ENCODE measurements around the gene GMDS.

The GMDS gene

DNA sequence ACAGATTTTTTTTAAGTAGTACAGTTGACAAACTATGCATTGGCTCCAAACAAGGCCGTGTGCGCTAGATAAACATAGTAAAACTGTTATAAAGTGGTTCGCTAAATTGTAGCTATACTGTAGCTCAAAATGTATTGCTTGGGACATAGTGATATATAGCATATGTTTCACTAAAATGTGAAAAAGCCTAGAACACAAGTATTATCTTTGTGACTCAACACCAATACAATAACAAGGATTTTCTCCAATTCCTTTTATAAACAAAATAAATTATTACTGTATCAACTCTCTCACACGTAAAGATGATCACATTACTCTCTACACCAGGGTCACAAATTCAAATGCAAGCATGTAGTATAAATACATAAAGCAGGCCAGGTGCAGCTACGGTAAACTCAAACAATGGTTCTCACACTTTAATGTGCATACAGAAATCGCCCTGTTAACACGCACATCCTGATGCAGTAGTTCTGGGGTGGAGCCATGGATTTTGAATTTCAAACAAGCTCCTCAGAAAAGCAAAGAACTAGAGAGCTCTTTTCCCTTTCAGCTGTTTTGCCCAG is 214.6 kb downstream of the GMDS start:
- no peak for DNase-seq

DNA sequence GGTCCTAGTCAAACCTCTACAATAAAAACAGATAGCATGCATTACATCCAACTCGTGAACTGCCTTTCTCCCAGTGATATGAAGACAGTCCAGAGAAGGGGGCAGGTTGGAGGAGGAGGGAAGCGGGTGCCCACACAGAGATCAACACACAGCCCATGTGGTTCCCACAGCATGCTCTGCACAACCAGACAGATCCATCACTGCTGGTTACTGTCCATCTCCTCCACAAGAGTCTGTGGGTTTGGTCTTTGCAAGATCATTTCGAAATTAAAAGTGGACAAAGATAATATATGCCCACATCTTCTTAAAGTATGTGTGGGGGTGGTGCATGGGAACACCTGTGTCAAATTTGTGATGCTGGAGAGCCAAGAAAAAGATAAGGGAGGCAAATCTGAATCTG is 215.5 kb downstream of the GMDS start:
- DNase-seq: no peak

DNA sequence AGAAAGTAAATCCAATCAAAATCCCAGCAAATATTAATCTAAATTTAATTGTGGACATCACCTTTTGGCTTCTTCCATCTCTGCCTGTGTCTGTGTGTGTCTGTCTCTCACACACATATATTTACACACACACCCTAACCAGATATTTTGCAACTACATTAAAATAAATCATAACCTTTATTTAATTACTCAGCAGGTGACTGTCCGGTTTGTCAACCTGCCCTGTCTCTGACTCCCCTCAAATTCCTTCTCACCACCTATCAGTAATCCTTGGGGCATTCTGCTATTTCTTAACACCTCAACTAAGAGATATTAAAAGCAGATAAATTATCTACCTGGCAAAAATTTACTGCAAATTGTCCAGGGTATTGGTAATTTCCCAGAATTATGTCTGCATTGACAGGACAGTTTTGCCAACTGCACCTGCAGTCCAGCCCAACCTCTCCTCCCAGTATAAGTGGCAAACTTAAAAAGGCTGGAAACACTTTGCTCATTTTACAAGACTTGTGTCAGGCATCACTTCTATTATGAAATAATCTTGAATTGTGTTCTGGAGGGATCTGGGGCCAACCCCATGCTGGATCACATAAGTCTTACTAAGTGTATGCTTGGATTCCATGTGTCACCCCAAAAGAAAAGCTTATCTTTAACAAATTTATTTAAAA is 216.1 kb downstream of the GMDS start:
- DNase-seq: no peak

DNA sequence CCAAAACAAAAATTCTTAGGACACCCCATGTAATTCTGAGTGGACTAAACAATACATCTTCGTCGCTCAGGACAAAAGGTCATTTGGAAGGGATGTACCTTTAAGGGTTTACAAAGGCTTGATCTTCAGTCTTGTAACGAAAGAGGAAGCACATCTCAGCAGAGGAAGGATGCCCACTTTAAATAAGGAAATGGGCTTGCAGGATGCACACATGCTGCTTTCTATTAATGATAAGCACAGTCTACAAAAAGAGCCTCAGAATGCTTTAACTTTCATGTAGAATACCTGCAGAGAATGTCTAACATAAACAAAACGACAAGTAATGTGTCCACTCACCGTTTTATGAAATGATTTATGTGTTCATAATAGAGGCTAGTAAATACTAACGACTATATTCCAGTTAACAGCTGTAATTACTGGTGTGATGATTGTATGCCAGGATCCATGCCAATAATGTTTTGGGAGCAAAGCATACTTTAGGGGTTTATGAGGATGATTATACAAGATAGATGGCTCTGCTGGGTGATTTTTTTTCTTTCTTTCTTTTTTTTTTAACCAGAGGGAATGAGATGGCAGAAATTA is 216.9 kb downstream of the GMDS start:
- DNase-seq: no peak

DNA sequence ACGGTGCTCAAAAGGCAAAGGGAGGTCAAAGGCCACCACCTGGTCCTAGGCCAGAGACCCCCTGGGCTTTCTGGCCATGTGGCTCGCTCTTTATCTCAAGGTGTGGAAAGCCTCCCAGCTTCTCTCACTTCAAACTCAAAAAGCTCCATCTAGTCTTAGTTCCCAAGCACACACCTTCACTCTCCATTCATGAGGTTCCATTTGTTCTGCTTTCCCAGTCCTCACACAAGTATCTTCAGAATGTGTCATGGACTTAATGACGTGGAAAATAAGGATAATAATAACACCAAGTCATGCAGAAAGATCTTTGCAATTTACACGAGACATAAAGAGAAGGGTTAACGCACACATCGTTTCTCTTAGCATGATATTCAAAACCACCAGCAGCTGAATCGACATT is 219.3 kb downstream of the GMDS start:
- DNase-seq: peak; percentile 43

DNA sequence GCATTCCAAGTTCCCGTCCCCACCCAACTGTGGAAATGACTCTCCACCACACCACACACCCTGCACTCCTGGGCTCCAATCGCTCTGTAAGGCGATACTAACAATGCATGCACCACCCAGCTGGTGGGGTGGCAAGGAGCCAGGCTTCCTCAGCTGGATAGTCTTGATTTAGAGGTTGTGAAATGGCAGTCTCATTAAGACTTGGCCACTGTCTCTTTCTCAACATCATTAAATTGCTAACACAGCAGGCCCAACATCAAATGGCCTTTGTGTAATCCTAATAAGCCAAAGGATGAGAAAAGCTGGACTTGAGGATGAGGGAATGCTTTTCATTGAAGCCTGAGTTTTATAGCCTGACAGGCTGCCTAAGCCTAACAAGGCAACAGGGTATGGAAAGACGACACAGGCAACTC is 223.7 kb downstream of the GMDS start:
- DNase-seq: peak; percentile 90

DNA sequence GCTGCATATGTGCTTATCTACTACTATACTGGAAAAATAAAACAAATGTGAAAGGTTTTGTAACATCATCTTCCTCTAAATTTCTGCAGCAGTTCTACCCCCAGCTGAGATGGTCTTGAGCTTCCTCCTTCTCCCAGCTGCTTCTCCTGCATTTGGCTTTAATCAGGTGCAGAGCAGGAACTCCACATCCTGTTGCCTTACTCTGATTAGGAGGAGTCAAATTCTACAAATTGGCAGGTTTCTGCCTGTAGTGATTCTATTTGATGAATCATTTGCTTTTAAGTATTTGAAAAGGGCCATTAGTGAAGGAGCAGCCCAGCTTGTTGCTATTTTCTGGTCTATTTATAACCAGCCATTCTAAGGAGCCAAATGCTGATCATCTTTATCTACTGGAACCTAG is 224.5 kb downstream of the GMDS start:
- peak; percentile 72 for DNase-seq

DNA sequence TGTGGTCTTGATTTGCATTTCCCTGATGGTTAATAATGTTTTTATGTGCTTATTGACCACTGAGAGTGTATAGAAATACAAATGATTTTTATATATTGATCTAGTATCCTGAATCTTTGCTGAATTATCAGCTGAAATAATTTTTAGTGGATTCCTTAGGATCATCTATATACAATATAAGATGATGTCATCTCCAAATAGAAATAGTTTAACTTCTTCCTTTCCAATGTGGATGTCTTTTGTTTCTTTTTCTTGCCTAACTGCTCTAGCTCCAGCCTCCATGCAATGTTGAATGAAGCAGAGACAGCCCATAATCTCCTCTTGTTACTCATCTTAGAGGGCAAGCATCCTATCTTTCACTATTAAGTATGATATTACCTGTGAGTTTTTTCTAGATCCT is 226.4 kb downstream of the GMDS start:
- DNase-seq: no peak

DNA sequence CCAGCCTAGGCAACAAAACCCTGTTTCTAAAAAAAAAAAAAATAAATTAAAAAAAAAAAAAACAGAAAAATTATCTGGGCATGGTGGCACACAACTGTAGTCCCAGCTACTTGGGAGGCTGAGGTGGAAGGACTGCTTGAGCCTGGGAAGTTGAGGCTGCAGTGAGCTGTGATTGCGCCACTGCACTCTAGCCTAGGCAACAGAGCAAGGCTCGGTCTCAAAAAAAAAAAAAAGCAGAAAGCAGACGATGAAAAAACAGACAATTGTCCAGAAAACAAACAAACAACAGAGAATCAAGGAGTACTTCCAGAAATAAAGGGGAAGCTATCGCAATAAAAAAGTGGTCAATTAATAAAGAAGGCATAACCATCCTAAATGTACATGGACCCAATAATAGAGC is 229.4 kb downstream of the GMDS start:
- DNase-seq: no peak

DNA sequence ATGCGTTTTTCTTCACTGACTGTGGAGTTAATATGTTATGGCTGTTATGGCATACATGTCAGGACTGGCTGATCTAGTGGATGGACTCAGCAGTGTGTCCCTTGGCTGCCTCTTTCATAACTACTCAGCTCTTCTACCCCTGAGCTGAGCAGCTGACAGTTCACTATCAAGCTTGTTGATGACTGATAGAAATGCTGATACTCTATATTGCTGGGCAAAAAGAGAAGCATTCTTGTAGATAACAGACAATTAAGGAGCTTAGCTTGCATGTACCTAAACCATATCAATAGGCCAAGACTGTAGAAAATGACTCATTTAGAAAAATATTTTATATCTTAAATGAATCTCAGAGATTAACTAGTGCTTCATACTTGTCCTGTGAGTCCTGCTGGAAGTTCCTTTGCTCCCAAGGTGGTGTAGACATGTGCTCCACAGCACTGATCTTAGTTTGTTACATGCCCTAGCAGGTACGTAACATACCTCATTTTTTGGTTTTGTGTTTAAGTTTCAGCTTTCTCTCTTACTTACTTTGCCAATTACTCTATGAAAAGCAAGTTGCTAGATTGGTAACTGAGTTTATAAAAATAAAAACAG is 236.9 kb downstream of the GMDS start:
- no peak for DNase-seq

DNA sequence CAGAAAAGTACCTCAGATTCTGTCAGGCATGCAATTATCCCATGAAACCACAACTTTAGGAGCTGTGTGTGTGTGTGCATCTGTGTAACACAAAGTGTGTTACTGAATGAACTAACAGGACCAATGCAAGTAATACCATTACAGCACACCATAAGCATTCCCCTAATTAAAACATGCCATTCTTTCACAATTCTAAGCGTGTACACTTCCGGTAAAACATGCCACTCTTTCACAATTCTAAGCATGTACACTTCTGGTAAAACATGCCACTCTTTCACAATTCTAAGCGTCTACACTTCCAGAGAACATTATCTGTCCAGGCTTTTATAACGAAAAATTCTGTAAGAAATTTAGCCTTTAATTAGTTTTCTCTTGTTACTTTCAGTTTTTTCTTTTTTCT is 238.2 kb downstream of the GMDS start:
- DNase-seq: no peak

DNA sequence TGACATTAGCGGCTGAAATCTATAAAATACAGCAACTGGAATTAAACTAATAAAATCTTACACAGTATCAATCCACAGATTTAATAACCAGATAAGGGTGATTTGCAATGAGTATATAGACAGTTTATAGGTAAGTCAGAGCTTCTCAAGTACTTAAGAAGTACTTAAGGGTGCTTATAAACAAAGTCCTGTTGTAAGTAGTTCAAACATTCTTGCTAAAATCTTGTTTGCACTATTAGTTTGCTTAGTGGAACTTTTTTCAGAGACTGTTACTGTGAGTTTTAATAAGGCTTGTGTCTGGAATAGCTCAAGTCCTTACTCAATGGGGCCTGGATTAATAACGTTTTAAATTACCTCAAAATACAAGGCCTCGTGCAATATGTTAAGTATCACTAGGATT is 240.5 kb downstream of the GMDS start:
- no peak for DNase-seq

DNA sequence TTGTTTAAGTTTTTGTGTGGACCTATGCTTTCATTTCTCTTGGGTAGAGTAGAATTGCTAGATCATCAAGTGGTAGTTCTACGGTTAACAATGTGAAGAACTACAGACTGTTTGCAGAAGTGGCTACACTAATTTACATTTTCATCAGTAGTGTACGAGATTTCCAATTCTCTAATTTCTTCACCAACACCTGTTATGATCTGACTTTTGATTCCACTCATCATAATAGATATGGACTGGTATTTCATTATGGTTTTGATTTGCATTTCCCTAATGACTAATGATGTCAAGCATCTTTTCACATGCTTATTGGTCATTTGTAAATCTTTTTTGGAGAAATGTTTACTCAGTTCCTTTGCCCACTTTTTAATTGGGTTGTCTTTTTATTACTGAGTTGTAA is 244.4 kb downstream of the GMDS start:
- DNase-seq: no peak

DNA sequence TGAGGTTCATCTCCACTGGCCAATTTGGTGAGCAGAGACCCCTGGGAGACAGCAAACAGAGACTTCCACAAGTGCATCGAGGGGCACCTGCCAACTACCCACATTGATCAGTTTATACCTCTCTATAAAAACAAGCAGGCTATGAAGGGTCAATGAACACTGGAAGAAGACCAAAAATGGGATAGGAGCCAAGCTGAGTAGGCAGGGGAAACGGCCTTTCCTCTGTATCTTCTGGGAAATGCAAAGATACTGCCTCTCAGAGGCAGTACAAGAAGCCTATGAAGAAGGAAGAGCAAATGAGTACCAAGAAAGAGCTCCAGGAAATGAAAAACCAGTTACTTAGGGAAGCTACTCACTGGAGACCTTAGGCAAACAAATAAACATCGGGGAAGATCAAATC is 247.7 kb downstream of the GMDS start:
- DNase-seq: no peak

DNA sequence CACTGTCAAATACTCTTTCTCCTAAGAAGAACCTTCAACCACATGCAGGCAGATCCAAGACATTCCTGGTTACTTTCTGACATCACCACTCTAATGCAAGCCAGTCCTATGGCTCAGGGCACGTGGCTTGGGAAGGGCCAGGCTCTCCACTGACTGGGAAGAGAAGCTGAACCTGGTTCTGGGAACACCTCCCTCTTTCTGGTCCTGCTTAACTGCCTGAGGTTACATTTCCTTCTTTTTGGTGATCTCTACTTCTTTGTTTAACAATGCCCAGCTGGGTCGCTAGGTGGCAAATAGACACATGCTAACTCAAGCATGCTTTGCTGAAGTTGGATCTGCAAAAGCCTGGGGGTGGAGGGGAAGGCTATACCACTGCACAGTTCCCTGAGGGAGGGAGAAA is 249.8 kb downstream of the GMDS start:
- DNase-seq: no peak

DNA sequence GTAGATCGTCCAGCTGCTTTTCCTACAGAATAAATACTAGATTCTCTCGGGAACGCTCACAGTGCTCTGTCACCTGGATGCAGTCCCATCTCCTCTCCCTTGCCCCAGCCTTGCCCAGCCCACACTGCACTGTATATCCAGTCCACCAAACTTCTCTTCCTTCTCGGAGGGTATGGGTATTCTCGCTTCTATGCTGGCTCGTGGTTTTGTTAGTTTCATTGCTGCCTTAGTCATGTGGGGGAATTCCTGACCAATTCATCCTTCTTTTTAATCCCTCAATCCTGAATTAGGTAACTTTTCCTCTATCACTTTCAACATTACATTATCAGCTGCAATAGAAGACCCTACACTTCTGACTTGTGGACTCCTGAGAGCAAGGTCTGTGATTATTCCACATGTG is 252.4 kb downstream of the GMDS start:
- no peak for DNase-seq

DNA sequence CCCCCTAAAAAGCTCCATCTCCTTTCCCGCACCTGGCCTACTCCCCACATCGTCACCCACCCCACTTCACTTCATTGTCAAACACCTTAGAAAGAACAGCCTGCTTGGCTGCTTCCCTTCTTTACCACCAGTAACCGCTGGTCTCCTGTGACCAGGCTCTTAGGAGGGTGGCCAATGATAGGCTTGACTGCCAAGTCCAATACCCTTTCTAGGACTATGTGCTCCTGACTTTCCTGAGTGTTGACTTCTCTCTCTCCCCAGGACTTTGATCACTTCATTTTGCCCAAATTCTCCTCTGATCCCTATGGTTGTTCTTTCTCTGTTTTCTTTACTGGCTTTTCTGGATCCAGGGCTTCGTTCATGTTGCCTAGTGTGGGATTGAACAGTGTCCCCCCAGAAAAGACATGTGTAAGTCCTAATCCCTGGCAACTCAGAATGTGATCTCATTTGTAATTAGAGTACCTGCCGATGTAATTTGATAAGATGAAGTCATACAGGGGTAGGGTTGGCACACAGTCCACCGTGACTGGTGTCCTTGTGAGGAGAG is 254.0 kb downstream of the GMDS start:
- DNase-seq: no peak

DNA sequence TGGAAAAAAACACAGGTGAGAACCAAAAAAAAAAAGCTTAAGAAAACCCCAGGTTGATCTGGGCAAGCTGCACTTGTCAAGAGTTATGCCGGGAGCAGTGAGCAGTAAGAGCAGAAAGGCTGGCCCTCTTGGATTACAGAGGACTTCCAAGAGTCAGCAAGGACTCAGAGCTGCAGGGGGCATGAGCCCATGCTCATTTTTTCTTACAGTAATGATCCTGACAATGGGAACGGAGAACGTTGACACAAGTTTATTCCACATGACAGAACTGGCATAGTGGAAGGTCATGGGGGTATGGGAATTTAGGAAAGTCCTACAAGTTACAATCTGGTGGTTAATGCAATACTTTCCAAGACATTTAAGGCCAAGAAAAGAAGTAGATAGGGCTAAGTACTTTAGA is 256.6 kb downstream of the GMDS start:
- DNase-seq: no peak

DNA sequence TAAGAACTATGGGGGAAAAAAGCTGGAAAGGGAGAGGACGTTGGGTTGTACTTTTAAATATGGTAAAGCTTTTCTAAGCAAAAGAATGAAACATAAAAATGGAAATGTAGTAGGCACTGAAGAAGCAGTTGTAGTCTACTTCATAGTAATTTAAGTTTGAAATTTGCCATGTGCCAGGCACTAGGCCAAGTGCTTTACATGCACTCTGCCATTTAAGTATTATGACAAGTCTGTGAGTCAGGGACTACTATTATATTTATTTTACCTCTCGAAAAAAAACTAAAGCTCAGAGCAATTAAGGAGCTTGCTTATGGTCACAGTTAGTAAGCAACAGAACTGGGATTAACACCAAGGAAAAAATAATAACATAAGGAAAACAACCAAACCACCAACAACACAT is 257.8 kb downstream of the GMDS start:
- no peak for DNase-seq

DNA sequence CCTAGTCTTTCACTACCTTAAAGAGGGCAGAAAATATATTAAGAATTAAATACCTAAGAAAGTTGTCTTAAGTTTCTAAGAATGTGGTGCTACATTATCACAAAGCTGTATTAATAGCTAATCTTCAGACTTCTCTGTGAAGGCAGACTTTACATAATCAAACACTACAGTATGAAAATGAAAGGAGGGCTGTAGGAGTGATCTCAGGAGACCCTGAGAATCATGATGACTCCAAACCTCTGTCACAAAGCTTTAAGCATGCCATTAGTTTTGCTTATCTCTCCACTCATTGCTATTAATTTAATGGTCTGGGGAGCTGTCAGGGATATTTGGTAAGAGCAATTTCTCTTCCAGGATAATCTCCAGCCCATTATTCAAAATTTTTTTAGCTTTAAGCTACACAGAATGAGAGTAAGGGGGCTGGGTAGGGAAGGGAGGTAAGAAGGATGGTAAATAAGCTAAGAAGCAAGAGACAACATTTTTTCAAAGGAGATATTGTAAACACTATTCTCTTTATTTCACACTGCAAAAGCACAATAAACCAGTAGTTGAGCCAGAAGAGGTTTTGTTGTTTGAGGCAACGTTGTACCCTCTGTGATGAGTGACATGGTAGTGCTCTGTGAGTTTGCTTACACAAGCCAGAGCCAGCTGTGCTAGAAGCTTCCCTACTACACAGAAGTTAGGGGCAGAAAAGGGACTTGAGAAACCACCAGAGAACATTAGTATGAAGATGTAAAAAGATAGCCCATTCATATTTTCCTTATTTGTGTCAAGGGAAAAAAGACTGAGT is 258.8 kb downstream of the GMDS start:
- DNase-seq: no peak

DNA sequence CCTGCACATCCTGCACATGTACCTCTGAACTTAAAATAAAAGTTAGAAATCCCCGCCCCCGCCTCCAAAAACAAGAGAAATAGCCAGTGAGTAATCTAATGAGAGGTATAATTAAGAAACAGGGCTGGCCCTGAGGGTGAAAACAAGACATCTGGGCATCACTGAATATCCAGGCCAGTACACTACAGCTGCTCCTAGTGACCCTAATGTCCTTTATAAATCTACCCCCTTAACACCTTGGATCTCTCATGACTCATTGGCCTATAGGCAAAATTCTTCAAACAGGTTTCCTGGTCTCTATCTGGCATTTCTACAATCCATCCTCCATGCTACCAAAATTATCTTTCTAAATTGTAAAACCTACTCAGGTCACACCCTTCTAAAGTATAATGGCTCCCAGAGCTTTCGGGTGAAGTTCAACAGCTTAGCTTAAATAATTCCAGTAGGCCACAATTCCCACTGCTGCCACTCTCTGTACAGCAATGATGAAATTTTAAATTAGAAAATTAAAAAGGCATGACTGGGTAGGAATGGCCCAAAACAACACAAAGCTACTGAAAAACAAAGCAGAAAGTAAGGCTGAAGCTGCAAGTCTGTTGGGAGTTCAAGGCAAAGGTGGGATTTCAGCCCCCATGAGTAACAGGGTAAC is 260.9 kb downstream of the GMDS start:
- no peak for DNase-seq

DNA sequence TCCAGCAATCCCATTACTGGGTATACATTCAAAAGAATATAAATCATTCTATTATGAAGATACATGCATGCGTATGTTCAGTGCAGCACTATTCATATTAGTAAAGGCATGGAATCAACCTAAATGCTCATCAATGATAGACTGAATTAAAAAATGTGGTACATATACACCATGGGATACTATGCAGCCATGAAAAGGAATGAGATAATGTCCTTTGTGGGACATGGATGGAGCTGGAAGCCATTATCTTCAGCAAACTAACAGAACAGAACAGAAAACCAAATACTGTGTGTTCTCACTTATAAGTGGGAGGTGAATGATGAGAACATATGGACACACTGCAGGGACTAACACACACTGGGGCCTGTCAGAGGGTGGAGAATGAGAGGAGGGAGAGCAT is 261.6 kb downstream of the GMDS start:
- no peak for DNase-seq

DNA sequence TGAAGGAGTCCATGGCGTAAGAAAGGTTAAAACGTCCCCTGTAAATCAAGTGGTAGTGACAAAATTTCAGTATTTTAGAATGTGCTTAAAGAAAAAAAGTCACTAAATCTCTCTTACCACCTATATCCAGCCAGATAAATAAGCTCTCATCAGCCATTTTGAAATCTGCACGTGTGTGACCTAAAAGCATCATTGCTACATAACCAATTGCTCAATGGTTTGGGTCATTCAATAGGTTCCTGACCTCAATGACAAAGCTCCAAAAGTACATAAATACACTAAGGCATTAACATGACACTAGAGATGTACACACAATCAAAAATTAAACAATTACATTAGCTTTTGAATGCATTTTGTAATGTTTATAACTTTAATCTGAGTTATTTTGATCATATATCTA is 272.4 kb downstream of the GMDS start:
- no peak for DNase-seq

Measured in NCI-H2171 treated with DMSO at 0.1 percent for 48 hours (cell line).